NCI-H1694 (cell line): ENCODE measurements around the gene USH1C.

Experiments used
- DNase-seq: peaks from one replicate; lab custom pipeline; 2025; lab: John Stamatoyannopoulos, UW

The USH1C gene

DNA sequence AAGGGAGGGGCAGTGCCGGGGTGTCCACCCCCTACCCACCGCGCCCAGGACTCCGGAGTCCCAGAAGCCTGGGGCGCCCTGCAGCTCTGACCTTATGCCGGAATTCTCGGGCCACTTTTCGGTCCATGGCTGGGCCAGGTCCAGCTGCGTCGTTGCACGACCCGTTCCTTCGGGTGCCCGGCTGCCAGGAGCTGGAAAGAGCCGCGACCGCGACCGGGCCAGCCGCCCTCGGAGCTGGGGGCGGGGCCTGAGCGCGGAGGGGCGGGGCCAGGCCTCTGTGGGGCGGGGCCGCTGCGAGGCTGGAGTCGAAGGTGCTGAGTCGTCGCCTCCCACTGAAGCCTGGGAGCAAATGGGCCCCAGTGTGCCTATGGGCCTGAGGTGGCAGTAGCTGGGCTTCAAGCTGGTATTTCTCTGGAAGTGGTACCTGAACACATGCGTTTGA is at the start of gene USH1C:
USH1C (minus strand) TSS at position 236 of the 442 bp plus-strand sequence; CDS start at position 127, 109 bp downstream.
- no peak for DNase-seq

DNA sequence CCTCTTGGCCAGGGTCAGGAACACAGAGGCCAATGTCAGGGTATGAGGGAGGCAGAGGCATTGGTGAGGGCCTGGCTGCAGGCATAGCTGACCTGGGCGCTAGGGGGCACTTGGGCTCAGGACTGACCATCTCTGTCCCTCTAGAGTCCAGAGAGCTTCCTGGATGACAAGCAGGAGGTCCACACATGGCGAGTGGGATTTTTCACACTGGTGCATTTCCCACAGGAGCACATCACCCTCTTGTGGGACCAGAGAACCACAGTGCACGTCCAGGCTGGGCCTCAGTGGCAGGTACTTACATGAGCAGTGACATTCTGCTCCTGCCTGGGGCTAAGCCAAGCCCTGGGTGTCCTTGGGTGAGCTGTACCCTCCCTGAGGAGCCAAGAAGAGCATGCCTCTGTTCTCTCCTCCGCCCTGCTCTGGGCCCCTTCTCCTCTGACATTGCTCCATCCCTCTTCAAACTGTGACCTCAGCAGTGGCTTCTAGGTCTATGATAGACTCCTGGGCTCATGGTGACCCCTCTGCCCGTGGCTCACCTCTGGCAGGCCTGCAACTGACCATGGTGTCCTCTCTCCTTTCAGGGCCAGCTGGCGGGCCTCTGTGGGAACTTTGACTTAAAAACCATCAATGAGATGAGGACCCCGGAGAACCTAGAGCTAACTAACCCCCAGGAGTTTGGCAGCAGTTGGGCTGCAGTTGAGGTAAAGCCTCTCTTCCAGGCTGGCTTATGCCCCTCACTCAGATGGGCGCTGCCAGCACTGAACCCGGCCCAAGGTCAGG is 49.4 kb upstream of the USH1C start:
- no peak for DNase-seq

DNA sequence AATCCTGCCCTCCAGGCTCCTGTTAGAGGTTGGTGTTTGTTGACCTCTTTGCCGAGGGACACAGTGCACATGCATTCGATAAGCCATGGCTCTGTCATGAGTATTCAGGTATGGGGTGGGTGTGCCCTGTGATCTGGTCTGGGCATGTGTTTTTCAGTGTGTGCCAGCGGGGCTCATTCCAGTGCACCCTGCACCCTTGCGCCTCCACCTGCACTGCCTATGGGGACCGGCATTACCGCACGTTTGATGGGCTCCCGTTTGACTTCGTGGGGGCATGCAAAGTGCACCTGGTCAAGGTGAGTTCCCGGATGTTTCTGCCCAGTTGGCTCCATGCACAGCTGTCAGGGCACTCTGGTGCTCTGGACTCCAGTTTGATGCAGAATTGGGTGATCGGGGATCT is 47.1 kb upstream of the USH1C start:
- DNase-seq = no peak

DNA sequence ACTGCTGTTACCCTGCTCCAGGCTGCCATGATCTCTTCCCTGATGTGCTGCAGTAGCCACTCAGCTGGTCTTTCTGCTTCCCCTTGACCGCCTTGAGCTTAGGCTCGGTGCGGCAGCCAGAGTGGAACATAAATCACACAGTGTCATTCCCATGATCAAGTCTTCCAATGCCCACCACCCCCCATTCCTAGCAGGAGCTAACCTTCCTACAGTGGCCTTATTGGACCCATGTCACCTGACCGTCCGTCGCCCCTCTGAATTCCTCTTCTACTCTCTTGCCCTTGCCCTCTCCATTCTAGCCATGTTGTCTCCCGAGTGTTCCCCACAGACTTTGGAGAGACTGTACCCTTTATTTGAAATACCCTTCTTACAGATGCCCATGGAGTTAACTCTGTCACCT is 46.2 kb upstream of the USH1C start:
- no peak for DNase-seq

DNA sequence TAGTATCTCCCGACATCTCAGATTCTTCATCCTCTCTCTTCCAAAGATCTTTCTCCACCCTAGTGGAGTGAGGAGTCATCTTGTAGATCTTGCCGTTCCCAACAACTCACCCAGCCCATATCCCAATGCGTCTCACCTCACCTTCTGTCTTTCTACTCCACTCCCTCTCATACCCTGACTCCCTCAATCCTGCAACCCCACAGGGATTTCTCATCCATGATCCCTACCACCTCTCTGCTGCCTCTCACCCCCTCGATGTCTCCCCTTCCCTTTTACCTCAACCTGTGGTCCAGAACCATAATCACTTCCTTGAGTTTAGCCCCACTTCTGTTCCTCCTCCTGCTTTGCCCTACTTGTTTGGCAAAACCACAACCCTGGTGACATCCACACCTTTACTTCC is 44.5 kb upstream of the USH1C start:
- DNase-seq = no peak

DNA sequence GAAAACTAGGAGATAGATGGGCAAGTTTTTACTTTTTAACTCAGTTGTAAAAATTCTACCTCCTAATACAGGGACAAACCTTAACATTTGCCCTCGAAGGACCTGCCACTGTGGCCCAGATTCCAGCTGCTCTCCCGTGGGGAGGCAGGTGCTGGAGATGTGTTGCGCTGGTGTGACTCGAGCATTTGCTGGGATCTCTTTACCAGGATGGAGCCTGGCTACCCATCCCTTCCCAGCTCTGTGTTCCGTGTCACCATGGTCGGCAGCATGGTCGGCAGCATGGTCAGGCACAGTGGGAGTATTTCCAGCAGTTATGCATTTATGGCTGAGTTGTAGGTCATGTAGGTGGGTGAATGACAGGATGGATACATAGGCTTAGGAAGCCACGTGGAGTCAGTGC is 44.0 kb upstream of the USH1C start:
- DNase-seq = no peak

DNA sequence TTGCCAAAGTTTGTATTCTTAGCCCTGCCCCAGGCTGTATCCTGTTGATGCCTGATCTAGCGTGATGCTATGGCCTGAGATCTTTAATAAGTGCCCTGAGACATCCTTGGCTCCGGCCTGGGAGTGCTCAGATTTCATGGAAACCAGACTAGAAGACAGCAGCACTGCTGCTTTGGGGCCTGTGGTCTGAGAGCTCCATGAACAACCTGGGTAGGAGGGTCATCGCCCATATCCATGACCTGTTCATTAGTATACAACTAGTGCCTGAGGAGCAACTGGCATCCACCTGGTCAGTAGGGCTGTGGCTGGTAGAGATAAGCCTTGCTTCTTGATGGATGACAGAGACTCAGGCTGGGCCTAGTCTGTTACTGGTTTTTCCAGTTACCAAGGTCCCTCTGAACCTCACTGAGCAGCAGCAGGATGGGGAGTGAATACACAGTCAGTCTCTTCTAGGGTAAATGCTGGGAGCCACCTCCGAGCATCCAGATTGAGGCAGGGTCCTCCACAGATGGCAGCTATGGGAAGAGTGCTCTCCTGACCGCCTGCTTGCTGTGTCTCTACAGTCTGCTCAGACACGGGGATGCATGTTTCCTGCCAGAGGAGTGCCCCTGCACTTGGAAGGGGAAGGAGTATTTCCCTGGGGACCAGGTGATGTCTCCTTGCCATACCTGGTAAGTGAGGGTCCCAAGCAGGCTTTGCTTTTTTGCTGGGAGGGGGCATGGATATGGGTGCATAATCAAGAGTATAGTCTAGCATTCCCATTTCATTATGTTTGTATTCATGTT is 41.9 kb upstream of the USH1C start:
- DNase-seq = no peak

DNA sequence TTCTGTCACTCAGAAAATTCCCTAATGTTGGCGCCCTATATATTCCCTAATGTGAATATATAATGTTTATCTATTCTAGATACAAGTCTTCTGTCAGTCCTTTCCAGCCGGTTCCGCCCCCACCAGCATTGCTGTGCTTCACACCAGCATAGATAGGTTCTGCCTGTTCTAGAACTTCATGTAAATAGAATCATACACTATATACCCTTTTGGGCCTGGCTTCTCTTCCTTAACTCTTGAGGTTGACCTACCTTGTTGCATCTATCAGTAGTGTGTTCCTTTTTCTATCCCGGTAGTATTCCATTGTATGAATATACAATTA is 37.5 kb upstream of the USH1C start:
- DNase-seq = no peak

DNA sequence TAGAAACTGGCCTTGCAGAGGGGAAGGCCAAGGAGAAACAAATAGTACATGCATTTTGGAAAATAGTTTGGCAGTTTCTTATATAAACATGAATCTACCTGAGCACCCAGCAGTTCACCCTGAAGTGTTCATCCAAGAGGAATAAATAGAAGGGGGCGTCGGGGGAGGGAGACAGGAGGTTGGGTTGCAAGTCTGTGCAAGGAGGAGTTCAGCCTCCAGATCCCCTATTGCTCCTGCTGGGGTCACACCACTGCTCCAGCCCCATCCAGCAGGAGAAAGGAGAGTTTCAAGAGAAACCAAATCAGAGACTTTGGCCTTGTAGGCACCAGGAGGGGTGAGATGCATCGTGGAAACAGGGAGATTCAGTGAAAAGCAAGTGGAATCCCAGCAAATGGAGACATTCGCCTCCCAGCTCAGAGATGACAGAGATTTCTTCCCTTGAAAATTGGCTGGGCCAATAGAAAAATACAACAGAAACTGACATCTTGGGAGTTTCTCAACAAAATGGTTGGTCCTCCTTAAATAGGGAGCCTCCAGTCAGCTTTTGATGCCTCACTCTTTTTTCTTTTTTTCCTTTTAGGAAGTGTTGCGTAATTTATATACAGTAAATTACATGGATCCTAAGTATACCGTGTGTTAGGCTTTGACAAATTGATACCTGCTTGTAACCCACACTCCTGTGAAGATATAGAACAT is 37.0 kb upstream of the USH1C start:
- DNase-seq = no peak

DNA sequence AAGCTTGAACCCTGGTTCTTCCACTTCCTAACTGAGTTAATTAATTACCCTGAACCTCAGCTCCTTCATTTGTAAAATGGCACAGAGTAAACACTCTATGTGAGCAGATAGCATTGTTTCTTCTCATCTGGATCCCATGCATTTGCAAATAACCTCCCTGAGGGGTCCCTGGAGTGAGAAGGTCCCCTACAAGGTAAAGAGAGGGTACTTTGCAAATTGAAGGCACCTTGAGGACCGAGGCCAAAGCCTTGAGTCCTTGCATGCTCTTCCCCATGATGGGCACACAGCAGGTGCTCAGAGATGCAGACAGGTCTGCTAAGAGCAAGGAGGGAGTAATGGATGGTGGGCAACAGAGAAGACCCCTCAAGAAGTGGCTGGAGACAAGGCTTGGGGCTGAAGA is 36.1 kb upstream of the USH1C start:
- DNase-seq = no peak

DNA sequence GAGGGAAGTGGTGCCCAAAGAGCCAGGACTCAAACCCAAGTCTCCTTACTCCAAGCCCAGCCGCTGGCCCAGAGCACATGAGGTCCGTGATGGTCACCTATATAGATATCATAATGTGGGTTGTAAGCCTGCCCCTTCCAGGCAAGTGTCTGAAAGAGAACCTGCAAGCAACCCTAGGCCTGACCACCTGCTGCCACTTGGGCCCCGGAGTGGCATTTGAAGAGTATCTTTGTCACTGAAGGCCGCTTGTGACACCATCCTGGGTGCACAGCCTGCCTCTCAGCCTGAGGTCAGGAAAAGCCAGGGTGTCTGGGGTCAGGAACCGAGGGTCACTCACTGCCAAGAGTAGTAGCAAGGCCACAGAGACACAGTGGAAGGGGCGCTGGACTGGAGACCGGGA is 35.2 kb upstream of the USH1C start:
- no peak for DNase-seq

DNA sequence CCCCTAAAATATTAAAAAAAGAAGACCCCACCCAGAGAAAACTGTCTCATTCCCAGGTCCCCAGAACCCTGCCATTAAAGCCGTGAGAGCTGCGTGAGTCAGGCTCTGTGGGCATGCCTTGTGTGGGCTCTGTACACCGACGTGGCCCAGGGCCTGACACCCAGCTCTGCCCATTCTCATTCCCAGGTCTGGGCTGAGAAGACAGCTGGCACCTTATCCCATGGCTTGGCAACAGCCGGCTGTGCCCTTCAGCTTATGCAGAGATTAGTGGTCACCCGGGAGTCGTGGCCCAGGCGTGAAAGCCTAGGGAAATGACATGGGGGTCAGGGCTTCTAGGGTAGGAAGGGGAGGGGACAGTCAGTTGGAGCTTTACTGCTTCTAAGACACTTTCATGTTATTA is 34.7 kb upstream of the USH1C start:
- DNase-seq = no peak

DNA sequence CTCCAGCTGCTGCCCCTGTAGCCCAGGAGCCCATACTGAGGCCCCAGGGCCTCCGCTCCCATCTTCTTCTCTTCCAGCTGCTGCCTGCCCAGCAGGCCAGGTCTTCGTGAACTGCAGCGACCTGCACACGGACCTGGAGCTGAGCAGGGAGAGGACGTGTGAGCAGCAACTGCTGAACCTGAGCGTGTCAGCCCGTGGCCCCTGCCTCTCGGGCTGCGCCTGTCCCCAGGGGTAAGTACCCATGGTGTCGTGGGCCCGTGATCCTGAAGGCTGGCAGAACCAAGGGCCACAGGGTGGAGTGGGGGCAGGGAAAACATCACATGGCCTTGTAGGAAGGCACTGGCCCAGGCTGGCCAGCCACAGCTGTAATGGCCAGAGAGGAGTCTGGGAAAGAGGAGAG is 34.1 kb upstream of the USH1C start:
- DNase-seq = no peak

DNA sequence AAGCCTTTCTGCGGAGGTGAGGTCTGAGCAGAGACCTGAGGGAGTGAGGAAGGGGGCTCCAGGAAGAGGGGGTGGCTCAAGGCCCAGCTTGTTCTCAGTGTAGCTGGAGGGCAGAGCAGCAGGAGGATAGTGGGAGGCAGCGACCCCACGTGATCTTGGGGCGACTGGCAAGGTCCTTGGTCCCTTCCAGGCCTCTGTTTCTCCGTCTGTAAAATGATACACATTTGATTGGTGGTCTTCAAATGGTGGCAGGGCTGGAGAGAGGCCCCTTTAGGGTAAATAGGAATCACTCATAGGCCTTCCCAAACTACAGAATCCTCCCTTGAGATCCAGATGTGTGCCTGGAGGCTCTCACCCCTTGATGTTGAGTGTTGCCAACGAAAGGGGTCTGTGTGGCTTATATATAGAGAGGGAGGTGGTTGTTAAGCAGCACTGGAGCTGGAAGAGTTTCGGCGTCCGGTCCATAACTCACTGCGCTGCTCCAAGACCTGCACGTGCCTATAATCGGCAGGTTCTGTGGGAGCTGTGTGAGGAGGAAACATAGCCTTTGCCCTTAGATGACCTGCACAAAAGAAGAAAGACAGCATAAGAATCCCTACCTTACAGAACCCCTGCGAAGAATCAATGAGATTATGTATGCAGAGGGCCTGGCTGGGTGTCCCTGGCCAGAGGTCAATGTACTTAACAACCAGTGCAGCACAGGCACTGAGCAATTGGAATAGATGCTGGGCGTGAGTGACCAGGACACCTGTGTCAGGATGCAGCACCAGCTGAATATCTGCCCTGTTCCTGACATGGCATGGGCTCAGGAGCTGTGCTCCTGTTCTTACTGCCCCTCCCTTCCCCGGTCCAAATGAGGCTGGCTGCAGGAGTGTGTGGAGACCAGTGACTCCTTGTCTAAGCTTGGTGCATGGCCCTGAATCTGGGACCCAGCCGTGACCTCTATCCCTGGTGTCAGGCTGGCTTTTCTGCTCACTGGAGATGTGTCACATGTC is 31.5 kb upstream of the USH1C start:
- no peak for DNase-seq

DNA sequence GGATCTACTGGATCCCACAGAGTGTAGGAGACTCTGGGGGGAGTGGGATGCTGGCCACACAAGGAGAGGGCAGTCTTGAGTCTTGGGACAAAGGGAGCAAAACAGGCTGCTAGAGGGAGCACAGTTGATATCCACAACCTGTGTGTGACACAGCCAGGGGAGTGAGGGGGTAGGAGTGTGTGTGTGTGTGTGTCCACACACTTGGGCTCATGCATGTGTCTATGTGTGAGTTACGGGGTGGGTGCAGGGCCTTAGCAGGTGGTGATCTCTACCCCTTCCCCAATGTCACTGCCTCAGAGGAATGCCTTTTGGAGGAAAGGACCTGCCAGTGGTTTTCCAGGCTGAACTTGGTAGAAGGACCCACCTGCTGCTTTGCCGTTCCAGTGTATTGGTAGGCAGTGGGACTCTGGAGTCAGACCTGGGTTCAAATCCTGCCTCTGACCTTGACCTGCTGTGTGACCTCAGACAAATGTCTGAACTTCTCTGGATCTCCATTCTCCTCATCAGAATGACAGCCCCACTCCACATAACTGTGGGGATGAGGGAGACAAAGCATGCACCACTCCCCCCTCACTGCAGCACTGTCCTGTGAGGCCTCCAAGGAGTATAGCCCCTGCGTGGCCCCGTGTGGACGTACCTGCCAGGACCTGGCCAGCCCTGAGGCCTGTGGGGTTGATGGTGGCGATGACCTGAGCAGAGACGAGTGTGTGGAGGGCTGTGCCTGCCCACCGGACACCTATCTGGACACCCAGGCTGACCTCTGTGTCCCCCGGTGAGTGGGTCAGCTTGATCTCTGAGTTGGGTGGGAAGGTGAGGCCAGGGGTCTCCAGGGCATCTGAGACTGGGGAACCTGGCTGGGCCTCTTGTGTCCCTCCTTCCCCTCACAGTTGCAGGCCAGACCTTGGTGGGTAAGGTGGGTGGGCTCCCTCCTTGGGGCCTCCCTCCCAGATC is 30.2 kb upstream of the USH1C start:
- DNase-seq = no peak

DNA sequence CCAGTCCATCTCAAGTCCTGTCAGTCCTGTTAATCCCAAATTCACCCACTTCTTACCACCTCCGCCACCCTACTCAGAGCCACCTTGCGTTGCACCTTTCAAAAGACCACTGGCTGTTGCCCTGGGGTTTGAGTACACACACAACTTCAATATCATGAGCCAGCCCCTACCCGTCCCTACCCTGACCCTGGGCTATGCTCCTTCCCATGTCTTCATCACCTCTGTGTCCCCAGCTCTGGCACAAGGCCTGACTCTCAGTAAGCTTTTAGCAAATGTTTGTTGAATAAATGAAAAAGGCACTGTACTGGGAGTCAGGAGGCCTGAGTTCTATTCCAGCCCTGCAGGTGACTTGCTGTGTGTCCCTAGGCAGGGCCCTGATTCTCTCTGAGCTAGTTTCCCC is 29.3 kb upstream of the USH1C start:
- no peak for DNase-seq

DNA sequence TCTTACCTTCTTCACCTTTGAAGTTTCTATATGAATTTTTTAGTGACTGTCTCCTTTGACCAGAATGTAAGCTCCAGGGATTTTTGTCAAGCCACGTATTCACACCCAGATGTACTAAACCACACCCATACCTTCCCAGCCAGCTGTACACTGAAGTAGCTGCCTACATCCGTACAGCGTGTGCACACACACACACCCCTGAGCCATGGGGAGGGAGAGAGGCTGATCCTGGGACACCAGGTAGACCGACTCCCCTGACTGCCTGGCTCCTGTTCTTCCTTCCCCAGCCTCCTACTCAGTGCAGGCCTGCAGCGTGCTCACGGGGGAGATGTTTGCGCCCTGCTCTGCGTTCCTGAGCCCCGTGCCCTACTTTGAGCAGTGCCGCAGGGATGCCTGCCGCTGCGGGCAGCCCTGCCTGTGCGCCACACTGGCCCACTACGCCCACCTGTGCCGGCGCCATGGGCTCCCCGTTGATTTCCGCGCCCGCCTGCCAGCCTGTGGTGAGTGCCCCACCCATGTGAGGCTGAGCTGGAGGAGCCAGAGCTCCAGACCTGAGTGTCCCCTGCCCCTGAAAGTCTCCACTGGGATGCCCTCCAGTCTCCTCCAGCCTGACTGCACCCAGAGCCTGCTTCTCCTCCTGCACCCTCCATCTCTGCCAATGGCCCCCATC is 28.7 kb upstream of the USH1C start:
- DNase-seq = no peak

DNA sequence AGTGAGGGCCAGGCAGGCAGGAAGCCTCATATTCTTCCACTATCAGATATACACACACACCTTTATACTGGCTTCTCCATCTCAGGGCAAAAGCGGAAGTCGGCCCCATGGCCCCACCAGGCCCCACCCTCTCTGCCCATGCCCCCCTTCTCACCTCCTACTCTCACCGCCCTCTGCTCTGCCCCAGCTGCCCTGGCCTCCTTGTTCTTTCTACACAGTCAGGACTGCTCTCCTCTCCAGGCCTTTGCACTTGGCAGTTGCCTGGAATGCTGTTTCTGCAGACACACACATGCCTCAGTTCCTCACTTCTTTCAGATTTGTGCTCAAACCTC is 28.1 kb upstream of the USH1C start:
- DNase-seq = no peak

DNA sequence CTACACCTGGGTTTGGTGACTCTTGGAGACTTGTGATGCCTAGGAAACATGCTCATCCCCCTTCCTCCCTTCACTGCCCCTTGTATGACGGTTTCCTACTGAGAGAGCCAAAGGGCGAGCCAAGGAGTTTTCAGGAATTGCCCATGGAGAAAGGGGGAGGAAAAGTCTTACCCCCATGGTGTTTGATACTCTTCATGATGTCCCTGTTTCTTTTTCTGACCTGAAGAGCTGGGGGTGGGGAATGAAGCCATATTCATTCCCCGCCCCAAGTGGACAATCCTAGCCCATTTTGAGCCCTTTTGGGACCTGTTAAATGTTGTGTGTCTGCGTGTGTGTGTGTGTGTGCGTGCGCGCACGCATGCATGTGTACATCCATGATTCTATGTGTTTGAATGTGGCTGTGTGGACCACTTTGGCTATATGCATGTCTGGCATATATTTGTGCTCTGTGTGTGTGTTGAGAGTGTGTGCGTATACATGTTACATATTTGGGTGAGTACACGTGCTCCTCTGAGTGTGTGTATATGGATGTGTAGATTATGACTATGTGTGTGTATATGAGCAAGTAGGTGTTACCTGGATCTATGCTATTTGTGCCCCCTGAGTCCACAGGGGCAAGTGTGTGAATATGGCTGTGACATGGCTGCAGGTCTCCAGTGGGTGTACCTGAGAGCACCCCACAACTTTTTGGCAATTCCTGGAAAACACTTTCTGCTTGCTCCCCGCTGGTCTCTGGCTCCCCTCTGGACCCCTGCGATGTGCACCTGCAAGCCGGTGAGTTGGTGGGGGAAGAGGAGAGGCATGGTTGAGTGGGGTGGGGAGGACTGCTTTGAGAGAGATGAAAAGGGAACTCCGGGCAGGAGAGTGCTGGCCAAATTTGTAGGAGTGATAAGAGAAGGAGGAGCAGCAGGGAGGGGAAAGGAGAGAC is 27.5 kb upstream of the USH1C start:
- DNase-seq = no peak
